BJ (cell line): ENCODE results near the gene SLC9A2. TPM values are rescaled to one million over a fixed set of nuclear protein-coding genes. Genes with fewer than 3 reads are reported as not detected.

Experiments used
- CTCF ChIA-PET: fragments of 350-600 bp; formaldehyde crosslinking; extraction: SDS; loops from one replicate; lab custom pipeline; 2021; ENCODE audit warnings: antibody characterized with exemption, inconsistent platforms; lab: Yijun Ruan, JAX
- POLR2A ChIA-PET: fragments of 300-600 bp; sonication (Branson Sonifier 250); formaldehyde crosslinking; extraction: SDS; loops from one replicate; lab custom pipeline; 2021; ENCODE audit warnings: antibody characterized with exemption; lab: Charles Lee
- DNase-seq: peaks from one replicate; pipeline ENCODE4 v3.0.0-alpha.2; 2011; ENCODE audit warnings: low read depth
- H3K27me3 ChIP-seq: 2 replicates; pipeline ENCODE4 v1.6.0; 2011; ENCODE audit warnings: low read length; ENCODE audit not compliant: control insufficient read depth, insufficient read depth
- H3K36me3 ChIP-seq: 2 replicates; pipeline ENCODE4 v1.5.1; 2011; ENCODE audit warnings: low read length; ENCODE audit not compliant: control insufficient read depth, insufficient read depth
- H3K4me3 ChIP-seq: 2 replicates; pipeline ENCODE4 v1.5.1; 2011; ENCODE audit warnings: low read depth, mild to moderate bottlenecking, control low read depth, low read length
- polyA plus RNA-seq: library from polyadenylated mRNA; depleted of rRNA; stranded (reverse); fragments of >200 nt; gene quantifications from 2 replicates; pipeline ENCODE4 v1.2.3, GENCODE V29; 2011
- TF ChIP-seq, protein P1 (sequence below): IDR thresholded peaks from 2 replicates; pipeline ENCODE4 v1.5.1; 2011; ENCODE audit warnings: low read depth, mild to moderate bottlenecking, control low read depth, inconsistent platforms, low read length, moderate library complexity; ENCODE audit not compliant: insufficient read depth

The SLC9A2 gene
- polyA plus RNA-seq, 1 experiment: not detected

DNA sequence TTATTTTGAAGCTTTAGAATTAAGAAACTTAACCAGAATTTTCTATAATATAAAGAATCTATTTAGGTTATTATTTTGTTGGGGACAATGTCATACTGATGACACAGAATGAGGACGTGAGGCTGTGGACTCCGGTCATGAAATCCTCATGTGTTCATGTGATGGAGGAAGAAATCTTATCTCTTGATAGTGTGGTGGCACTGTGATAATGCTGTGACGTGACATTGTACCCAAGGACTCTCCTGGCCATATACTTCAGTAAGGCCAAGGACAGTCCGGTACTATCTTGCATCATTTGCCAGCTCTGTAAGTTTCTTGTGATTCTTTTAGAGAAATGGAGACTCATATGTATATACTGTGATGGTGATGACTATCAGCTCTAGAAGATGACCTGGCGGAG, 59.1 kb downstream of the SLC9A2 start:
- TF ChIP-seq, protein P1, sequence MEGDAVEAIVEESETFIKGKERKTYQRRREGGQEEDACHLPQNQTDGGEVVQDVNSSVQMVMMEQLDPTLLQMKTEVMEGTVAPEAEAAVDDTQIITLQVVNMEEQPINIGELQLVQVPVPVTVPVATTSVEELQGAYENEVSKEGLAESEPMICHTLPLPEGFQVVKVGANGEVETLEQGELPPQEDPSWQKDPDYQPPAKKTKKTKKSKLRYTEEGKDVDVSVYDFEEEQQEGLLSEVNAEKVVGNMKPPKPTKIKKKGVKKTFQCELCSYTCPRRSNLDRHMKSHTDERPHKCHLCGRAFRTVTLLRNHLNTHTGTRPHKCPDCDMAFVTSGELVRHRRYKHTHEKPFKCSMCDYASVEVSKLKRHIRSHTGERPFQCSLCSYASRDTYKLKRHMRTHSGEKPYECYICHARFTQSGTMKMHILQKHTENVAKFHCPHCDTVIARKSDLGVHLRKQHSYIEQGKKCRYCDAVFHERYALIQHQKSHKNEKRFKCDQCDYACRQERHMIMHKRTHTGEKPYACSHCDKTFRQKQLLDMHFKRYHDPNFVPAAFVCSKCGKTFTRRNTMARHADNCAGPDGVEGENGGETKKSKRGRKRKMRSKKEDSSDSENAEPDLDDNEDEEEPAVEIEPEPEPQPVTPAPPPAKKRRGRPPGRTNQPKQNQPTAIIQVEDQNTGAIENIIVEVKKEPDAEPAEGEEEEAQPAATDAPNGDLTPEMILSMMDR: no peak
- no peaks in the 10 kb centered on the region for H3K36me3 ChIP-seq
- POLR2A ChIA-PET: no interaction called here
- CTCF ChIA-PET: no interaction called here
- H3K27me3 ChIP-seq: no peaks in the 10 kb centered on the region
- H3K4me3 ChIP-seq: no peak overlapping the region
- DNase-seq: no peak

DNA sequence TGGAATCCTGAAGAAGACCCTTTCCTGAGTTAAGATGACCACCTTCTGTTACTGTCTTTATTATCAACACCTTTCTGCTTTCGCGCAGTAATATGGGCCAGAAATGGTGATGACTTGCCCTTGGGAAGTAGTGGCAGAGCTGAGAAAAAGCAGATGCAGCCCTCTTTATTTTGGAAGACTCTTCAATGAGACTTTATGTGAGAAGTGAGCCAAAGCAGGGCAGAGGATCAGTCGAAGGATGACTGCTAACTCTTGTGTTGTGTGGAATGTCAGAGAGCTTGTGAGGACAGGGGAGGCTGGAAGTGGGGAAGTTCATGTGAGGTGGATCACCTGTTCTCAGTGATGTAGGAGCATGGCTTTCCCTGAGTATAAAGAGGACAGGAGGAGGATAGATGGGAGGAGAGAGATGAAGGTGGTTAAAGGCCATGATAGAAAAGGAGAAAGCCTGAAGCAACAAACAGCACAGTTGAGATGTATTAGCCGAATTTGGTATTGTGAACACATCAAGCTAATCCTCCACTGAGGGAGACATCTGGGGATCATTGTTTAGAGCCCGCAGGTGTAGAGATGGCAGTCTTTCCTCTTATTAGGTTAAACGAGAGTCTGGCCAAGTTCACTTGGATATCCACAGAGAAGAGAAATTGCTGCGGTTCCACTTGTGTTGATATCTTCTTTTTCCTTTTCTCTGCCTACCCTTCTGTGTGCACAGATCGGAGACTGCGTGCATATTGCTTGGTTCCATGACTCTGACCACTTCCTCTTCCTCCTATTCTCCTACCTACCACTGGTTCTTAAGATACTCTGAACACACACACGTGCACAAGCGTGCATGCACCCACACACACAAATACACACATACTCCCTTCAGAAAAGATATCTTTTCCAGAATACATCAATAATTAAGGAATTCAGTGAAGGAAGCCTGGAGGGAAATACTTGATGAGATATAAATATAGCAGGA, 67.4 kb downstream of the SLC9A2 start:
- ChIA-PET POLR2A (no interaction called here), CTCF (no interaction called here)
- Histone ChIP-seq H3K27me3 (no peaks in the 10 kb centered on the region), H3K36me3 (no peaks in the 10 kb centered on the region), H3K4me3 (no peak overlapping the region)
- no peak for DNase-seq
- TF ChIP-seq, protein P1: no peak

DNA sequence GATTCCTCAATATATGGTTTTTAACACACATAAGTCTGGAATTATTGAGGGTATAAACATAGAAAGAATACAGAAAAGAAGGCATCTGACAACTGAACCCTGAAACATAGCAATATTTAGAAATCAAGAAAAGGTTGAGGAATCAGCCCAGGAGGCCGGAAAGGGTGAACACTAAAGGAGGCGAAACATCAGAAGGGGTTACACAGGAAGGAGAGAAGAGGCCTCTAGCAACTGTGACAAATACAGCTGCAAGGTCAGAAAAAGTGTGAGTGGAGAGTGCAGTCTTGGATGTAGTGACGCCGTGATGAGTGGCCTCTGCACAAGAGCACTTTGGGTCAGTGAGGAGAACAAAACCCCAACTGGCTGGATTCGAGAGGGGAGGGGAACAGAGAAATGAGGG, 70.7 kb downstream of the SLC9A2 start:
- POLR2A ChIA-PET: no interaction called here
- H3K4me3 ChIP-seq: no peak overlapping the region
- H3K27me3 ChIP-seq: no peaks in the 10 kb centered on the region
- no peaks in the 10 kb centered on the region for H3K36me3 ChIP-seq
- TF ChIP-seq, protein P1: no peak
- no peak for DNase-seq
- CTCF ChIA-PET: no interaction called here

DNA sequence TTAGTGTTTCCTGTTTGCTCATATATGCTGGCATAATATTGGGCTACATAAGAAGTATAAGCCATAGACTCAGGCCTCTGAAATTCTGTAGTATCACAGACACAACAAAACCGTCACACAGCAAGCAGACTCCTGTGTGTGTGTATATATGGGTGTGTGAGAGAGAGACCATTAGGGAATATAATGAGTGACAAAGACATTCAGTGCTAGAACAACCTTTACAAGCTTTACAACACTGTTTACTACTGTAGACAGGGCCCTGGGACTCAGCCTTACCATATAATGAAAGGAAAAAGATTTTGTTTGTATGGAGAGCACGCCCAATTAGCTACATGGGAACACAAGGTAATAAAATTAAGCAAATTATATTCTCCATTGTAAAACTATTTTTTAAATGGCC, 77.1 kb downstream of the SLC9A2 start:
- ChIA-PET POLR2A (no interaction called here), CTCF (interaction anchor here (0.9 kb wide), 1 partner anchor 81 kb away, joined by 3 read pairs; no protein-coding TSS in a partner anchor)
- no peak for DNase-seq
- TF ChIP-seq, protein P1: no peak
- Histone ChIP-seq H3K27me3 (no peaks in the 10 kb centered on the region; the same call in 1 of the 2 replicates), H3K4me3 (no peak overlapping the region), H3K36me3 (no peaks in the 10 kb centered on the region)

DNA sequence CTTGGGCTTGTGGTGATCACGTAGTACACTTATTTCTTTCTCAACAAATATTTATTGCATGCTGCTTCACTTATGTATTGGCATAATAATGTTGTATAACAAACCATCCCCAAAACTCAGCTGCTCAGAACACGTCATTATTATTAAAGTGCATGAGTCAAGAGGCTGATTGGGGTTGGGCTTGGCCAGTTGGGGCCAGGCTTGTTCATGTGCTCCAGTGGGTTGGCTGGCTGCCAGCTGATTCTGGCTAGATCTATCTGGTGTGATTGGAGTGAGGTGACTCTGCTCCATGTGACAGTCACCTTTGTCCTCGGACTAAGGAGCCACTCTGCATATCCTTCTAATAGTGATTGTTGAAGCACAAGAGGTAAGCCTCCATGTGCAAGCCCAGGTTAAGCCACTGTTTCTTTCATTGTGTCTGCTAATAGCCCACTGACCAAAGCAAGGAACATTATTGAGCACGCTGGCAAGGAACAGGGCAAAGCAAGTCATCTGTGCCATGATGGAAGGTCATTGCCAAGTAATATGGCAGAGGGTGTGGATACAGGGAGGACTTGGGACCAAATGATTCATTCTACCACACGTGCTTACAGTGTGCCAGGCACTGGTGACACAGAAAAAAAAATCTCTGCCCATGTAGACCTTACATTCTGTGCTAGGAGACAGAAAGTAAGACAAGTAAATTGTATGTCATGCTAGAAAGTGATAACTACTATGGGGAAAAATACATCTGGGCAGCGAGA, 79.2 kb downstream of the SLC9A2 start:
- TF ChIP-seq, protein P1: no peak
- POLR2A ChIA-PET: no interaction called here
- no peak overlapping the region for H3K4me3 ChIP-seq
- peaks cover 1% of the 10 kb centered on the region; the same call in 1 of the 2 replicates for H3K27me3 ChIP-seq
- DNase-seq: no peak
- no peaks in the 10 kb centered on the region for H3K36me3 ChIP-seq
- CTCF ChIA-PET: no interaction called here
